ENCODE data around the gene PCP2. TPM values are rescaled to one million over a fixed set of nuclear protein-coding genes. Genes with fewer than 3 reads are reported as not detected.

PCP2 gene
- total RNA-seq, 4 donors from 2014 or later = 0.53 to 0.57 TPM; not detected in 2

DNA sequence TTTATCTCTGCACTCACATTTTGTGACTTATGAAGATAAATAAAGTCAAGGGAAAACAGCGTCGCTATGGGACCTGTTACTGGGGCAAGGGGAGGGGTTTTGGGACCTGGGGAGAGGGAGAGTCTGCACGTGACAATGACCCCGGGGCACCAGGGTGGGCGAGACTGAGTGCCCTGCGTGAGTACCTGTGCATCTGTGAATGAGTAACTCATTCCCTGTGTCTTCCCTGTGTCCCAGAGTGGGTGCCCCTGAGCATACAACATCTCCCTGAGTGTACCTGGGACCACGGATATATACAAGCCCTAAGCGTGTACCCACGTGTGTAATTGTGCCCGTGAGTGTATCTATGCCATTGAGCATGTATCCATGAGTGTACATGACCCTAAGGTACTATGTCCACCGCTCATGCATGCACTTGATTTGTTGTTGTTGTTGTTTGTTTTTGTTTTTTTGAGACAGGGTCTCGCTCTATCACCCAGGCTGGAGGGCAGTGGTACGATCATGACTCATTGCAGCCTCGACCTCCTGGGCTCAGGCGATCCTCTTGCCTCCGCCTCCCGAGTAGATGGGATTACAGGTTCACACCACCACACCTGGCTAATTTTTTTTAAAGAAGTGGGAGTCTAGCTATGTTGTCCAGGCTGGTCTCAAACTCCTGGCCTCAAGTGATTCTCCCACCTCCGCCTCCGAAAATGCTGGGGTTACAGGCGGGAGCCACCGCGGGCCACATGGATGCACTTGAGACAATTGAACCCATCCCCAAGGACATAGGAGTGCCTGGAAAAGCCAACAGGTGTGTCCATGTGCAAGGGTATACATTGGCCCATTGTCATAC, 46.5 kb upstream of the PCP2 start:
- peaks cover 9 to 36% (median 10%) of the 10 kb centered on the region in 3 donors for H3K4me1 ChIP-seq
- H3K9me3 ChIP-seq = no peaks in the 10 kb centered on the region
- TF ChIP-seq, protein P1, sequence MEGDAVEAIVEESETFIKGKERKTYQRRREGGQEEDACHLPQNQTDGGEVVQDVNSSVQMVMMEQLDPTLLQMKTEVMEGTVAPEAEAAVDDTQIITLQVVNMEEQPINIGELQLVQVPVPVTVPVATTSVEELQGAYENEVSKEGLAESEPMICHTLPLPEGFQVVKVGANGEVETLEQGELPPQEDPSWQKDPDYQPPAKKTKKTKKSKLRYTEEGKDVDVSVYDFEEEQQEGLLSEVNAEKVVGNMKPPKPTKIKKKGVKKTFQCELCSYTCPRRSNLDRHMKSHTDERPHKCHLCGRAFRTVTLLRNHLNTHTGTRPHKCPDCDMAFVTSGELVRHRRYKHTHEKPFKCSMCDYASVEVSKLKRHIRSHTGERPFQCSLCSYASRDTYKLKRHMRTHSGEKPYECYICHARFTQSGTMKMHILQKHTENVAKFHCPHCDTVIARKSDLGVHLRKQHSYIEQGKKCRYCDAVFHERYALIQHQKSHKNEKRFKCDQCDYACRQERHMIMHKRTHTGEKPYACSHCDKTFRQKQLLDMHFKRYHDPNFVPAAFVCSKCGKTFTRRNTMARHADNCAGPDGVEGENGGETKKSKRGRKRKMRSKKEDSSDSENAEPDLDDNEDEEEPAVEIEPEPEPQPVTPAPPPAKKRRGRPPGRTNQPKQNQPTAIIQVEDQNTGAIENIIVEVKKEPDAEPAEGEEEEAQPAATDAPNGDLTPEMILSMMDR (IDR thresholded peaks at IDR 0.05) = no peak
- no peak for TF ChIP-seq POLR2A (IDR thresholded peaks at IDR 0.05)
- peak overlapping the region in 3 of 4 donors; percentile 93 to 96 (median 94) for H3K27ac ChIP-seq
- peaks cover 0 to 51% (median 0%) of the 10 kb centered on the region in 4 donors for H3K27me3 ChIP-seq
- H3K36me3 ChIP-seq = peaks cover 5 to 30% (median 10%) of the 10 kb centered on the region in 3 donors
- H3K4me3 ChIP-seq = peak overlapping the region; percentile 84 to 99 (median 96)
- no peak for DNase-seq
- WGBS, 2 donors = 32 to 36% methylated on average over 16 to 17 of the region's 22 CpGs
- intact Hi-C loops (cut with DNase I) = loop anchor here (5.0 to 10.0 kb wide), 2 partner anchors 113 to 115 kb away; no protein-coding TSS in a partner anchor

DNA sequence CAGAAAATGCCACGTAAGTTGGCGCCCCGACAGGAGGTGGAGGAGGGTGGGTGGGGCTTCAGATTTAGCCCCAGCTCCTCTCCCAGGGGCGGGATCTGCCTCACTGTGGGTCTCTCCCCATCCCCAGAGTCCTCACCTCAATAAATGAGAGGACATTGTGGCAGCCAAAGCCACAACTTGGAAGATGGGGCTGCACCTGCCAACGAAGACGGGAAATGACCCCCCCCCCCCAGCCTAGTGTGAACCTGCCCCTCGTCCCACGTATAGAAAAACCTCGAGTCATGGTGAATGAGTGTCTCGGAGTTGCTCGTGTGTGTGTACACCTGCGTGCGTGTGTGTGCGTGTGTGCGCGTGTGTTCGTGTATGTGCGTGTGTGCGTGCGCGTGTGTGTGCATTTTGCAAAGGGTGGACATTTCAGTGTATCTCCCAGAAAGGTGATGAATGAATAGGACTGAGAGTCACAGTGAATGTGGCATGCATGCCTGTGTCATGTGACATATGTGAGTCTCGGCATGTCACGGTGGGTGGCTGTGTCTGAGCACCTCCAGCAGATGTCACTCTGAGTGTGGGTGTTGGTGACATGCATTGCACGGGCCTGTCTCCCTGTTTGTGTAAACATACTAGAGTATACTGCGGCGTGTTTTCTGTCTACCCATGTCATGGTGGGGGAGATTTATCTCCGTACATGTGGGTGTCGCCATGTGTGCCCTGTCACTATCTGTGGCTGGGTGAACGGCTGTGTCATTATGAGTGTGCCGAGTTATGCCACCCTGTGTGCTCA, 45.6 kb upstream of the PCP2 start:
- Histone ChIP-seq H3K27me3 (peaks cover 0 to 54% (median 0%) of the 10 kb centered on the region in 4 donors), H3K9me3 (no peaks in the 10 kb centered on the region), H3K4me1 (peaks cover 9 to 40% (median 10%) of the 10 kb centered on the region in 3 donors), H3K36me3 (peaks cover 5 to 22% (median 10%) of the 10 kb centered on the region in 3 donors), H3K4me3 (no peak overlapping the region), H3K27ac (no peak overlapping the region)
- WGBS, 2 donors = 16 to 35% methylated on average over 11 to 17 of the region's 30 CpGs
- intact Hi-C loops (cut with DNase I) = loop anchor here (5.0 kb wide), 1 partner anchor 112 kb away; no protein-coding TSS in a partner anchor
- TF ChIP-seq POLR2A (IDR thresholded peaks at IDR 0.05) = no peak
- TF ChIP-seq, protein P1 (IDR thresholded peaks at IDR 0.05) = no peak
- no peak for DNase-seq

DNA sequence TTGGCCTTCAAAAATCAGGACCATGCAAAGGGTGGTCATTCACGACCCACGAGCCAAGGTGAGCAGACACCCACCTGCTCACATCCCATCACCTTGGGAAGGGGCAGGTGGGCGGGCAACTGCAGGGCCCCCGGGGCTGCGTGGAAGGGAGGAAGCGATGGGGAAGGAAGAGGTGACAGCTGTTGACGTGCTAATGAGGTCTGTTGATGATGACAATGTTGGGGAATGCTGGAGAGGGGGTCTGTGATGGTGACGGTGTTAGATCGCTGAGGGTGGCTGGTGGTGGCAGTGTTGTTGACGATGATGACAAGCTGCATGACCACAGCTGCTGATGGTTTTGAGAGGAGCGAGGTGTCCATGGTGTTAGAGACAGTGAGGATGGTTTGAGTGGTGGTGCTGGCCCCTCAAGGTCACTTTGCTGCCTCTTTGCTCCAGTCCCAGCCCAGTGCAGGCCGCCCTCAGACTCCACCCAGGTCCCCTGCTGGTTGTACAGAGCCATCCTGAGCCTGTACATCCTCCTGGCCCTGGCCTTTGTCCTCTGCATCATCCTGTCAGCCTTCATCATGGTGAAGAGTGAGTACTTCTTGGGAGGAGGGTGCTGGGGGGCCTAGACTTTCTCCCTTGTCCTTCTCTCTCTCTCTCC, 44.3 kb upstream of the PCP2 start:
- no peak overlapping the region for H3K27ac ChIP-seq
- no peak for TF ChIP-seq POLR2A (IDR thresholded peaks at IDR 0.05)
- TF ChIP-seq, protein P1 (IDR thresholded peaks at IDR 0.05) = peak in 1 of 6 experiments; percentile 10

DNA sequence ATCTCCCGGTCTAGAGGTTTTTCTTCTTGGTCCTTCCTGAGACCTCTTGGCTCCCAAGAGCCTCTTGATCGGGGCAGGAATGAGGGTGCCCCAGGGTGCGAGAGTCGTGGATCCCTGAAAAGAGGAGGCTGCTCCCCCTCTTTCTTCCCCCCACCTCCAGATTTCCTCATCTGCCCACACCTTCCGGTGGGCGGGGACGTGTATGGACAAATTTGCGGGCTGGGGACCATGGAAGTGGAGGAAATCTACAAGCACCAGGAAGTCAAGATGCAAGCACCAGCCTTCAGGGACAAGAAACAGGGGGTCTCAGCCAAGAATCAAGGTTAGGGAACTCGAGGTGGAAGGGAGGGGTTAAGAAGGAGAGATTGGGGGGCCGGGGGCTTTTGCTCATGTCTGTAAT, 43.3 kb upstream of the PCP2 start, which contains the start of gene MCEMP1:
TSS of gene MCEMP1 (plus strand) at position 237 of the 400 bp plus-strand sequence. CDS start at position 268, 31 bp downstream.
- H3K4me1 ChIP-seq = peaks cover 4 to 33% (median 6%) of the 10 kb centered on the region in 3 donors
- no peak within 1 kb of the TSS for H3K4me3 ChIP-seq
- no peaks in the 10 kb centered on the region for H3K36me3 ChIP-seq
- DNase-seq = no peak
- no peaks in the 10 kb centered on the region for H3K9me3 ChIP-seq
- WGBS, 2 donors = 13 to 31% methylated on average over 4 to 6 of the region's 10 CpGs
- no peak within 1 kb of the TSS for H3K27ac ChIP-seq
- H3K27me3 ChIP-seq = peaks cover 0 to 77% (median 0%) of the 10 kb centered on the region in 4 donors
- intact Hi-C loops (cut with DNase I) = loop anchor here (5.0 kb wide), 1 partner anchor 110 kb away; no protein-coding TSS in a partner anchor
- TF ChIP-seq, protein P1 (IDR thresholded peaks at IDR 0.05) = no peak
- no peak for TF ChIP-seq POLR2A (IDR thresholded peaks at IDR 0.05)

More for the DNA sequence above, 44.3 kb upstream of the PCP2 start:
- Histone ChIP-seq H3K4me3 (no peak overlapping the region), H3K27me3 (peaks cover 0 to 68% (median 0%) of the 10 kb centered on the region in 4 donors), H3K4me1 (peaks cover 9 to 42% (median 10%) of the 10 kb centered on the region in 3 donors), H3K9me3 (no peaks in the 10 kb centered on the region), H3K36me3 (peaks cover 5 to 8% (median 5%) of the 10 kb centered on the region in 3 donors)
- intact Hi-C loops (cut with DNase I) = loop anchor here (5.0 kb wide), 1 partner anchor 110 kb away; no protein-coding TSS in a partner anchor
- DNase-seq = no peak
- WGBS, 2 donors = 54% methylated on average over 8 to 10 of the region's 12 CpGs

All from esophagus squamous epithelium (tissue), 5 donors.